Measurements from ENCODE around the gene MOXD1.

The MOXD1 gene

DNA sequence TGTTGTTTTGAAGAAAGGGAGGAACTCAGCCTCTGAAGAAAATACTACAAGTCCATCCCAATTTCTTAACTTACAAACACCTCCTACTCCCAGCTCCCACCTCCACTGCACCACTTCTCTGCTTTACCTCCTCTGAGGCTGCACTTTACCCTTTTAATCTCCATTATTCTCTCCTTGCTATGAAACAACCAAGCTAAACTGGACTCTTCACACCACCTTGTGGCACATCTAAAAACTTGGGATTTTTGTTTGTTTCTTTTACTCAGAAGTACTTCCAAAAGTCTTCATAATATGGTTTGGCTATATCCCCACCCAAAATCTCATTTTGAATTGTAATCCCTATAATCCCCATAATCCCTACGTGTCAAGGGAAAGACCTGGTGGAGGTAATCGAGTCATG is 142.2 kb downstream of the MOXD1 start:
- H3K9me3 Mint-ChIP-seq = no peaks in the 10 kb centered on the region
- H3K27ac Mint-ChIP-seq = no peak overlapping the region
- no peaks in the 10 kb centered on the region for H3K36me3 Mint-ChIP-seq (ENCODE audit: low read depth)
- no peak overlapping the region for H3K4me3 Mint-ChIP-seq
- no peaks in the 10 kb centered on the region for H3K4me1 Mint-ChIP-seq (ENCODE audit: low read depth)
- peaks cover 21% of the 10 kb centered on the region for H3K27me3 Mint-ChIP-seq

DNA sequence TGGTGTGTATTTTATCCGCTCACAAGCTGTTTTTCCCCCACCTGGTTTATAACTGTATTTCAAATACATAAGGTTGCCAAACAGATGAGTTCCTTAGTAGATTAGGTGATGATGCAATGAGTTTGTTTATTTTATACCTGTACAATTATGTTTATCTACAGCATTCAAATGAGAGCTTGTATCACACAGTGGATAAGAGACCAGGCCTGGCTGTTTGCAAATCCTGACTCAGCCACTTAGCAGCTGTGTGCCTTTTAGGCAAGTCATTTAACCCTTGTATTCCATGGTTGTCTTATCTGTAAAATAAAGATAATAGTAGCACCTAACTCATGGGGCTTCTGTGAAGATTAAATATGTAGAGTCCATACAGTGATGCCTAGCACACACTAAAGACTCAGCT is 143.7 kb downstream of the MOXD1 start:
- Mint-ChIP-seq H3K9me3 (no peaks in the 10 kb centered on the region), H3K4me1 (ENCODE audit: low read depth) (no peaks in the 10 kb centered on the region), H3K4me3 (no peak overlapping the region), H3K27me3 (peaks cover 21% of the 10 kb centered on the region), H3K36me3 (ENCODE audit: low read depth) (no peaks in the 10 kb centered on the region), H3K27ac (no peak overlapping the region)

DNA sequence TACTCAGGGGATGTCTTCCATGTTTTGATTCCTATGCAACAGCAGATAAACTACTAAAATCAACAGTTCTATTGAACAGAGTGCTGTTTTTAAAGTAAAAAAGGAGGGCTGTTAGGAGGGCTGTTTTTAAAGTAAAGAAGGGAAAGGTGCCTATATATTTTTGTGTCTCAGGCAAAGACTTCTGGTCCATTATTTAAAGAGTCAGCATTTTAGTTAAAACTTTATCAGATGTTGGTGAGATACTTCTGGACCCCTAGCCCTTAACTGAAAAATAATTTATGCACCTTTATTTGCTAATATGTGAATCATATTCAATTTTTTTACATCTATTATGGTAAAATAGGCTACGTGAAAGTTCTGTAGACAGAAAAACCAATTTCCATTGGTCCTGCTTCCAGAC is 144.8 kb downstream of the MOXD1 start:
- Mint-ChIP-seq H3K4me1 (ENCODE audit: low read depth) (no peaks in the 10 kb centered on the region), H3K27ac (no peak overlapping the region), H3K9me3 (no peaks in the 10 kb centered on the region), H3K27me3 (peaks cover 21% of the 10 kb centered on the region), H3K4me3 (no peak overlapping the region), H3K36me3 (ENCODE audit: low read depth) (no peaks in the 10 kb centered on the region)

DNA sequence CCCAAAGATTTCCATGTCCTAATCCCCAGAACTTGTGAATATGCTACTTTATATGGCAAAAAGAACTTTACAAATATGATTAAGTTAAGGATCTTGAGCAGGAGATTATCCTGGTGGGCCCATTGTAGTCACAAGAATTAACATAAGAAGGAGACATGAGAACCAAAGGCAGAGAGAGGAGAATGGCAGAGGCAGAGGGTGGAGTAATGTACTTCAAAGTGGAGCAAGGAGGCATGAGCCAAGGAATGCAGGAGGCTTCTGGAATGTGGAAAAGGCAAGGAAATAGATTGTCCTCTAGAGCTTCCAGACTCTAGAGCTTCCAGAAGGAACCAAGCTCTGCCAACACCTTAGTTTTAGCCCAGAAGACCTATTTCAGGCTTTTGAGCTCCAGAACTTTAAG is 147.4 kb downstream of the MOXD1 start:
- peaks cover 12% of the 10 kb centered on the region for H3K27me3 Mint-ChIP-seq
- H3K36me3 Mint-ChIP-seq (ENCODE audit: low read depth) = no peaks in the 10 kb centered on the region
- no peaks in the 10 kb centered on the region for H3K4me1 Mint-ChIP-seq (ENCODE audit: low read depth)
- H3K9me3 Mint-ChIP-seq = no peaks in the 10 kb centered on the region
- no peak overlapping the region for H3K4me3 Mint-ChIP-seq
- H3K27ac Mint-ChIP-seq = no peak overlapping the region

DNA sequence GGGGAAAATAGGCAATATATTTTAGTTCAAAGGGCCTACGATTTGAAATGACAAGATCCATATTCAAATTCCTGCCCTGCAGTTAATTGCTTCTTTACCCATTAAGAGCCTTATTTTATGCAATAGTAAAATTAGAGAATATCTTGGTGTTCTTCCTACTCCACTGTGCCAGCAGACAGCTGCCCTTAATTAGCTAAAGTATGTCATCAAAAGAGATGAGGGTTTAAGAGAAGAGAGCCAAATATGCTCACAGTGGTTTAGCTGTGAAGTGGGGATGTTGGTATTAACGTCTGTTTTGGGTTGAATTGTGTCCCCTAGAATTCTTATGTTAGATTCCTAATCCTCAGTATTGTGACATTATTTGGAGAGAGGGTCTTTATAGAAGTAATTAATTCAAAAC is 148.1 kb downstream of the MOXD1 start:
- Mint-ChIP-seq H3K27ac (no peak overlapping the region), H3K36me3 (ENCODE audit: low read depth) (no peaks in the 10 kb centered on the region), H3K4me3 (no peak overlapping the region), H3K27me3 (peaks cover 12% of the 10 kb centered on the region), H3K9me3 (no peaks in the 10 kb centered on the region), H3K4me1 (ENCODE audit: low read depth) (no peaks in the 10 kb centered on the region)

DNA sequence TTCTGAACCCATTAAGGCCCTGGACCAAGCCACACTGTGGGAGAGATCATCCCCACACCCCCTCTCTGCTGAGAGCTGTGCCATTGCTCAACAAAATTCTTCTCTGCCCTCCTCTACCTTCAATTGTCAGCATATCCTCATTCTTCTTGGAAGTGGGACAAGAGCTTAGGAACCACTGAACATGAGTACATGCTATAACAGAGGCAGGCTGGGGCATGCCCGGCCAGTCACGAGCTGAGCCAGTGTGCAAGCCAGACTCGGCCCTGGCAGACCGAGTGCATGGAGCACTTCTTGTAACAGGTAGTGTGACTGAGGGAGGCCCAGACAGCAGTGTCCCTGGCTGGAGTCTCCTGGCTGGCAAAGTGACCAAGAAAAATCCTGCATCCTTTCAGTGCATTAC is 149.2 kb downstream of the MOXD1 start:
- H3K36me3 Mint-ChIP-seq (ENCODE audit: low read depth) = no peaks in the 10 kb centered on the region

DNA sequence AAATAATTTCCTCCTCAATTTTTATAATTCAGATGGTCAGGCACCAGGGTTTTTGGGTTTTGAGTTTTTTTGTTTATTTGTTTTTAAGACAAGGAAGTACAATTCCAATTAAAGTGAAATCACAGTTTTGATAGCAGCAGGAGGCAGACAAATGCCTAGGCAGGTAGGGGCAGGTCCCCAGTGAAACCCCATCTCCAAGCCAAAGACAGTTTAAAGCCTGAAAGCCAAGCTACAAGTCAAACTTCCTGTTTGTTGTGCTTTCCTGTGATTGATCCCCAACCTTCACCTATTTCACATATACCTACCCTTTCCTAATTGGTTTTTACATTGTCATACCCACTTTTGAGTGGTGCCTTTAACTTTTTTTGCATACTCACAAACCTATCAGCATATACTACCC is 149.6 kb downstream of the MOXD1 start:
- Mint-ChIP-seq H3K27ac (no peak overlapping the region), H3K27me3 (peaks cover 15% of the 10 kb centered on the region), H3K4me3 (no peak overlapping the region), H3K4me1 (ENCODE audit: low read depth) (no peaks in the 10 kb centered on the region), H3K9me3 (no peaks in the 10 kb centered on the region), H3K36me3 (ENCODE audit: low read depth) (no peaks in the 10 kb centered on the region)

More for the DNA sequence above, 149.2 kb downstream of the MOXD1 start:
- Mint-ChIP-seq H3K4me1 (ENCODE audit: low read depth) (no peaks in the 10 kb centered on the region), H3K9me3 (no peaks in the 10 kb centered on the region), H3K27me3 (peaks cover 18% of the 10 kb centered on the region), H3K4me3 (no peak overlapping the region), H3K27ac (no peak overlapping the region)

DNA sequence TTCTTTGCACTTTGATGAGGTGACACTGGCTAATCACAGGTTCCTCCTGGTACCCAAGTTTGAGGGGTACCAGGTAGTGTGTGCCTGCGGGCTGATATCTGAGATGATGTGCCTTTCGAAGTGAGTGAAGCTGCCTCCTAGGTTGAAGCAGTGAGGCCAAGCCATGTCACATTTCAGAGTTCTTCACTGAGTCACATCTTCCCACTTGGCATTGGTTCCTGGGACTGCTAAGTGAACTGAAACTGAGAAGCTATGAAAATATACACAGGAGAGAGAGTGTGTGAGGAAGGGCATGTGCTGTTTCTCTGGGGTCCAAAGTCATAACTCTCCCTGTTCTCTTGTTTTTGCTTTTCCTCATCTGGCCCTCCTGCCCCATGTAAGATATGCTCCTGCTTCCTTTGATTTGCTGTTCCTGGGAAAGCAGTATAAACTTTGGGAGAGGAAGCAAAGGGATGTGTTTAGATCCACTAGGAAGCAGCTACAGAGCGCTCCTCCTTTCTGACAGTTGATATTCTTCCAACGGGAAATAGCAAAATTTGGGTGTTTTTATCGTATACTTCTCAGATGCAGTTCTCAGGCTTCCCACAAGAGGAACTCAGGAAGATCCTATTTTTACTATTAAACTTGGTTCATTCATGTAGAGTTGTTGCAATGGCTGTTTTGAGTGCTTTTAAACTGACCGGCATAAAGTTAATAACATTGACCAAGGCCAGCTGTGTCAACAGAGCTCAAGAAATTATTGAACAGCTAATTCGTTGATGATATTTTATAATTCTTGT is 153.7 kb downstream of the MOXD1 start:
- no peak overlapping the region for H3K27ac Mint-ChIP-seq
- no peaks in the 10 kb centered on the region for H3K9me3 Mint-ChIP-seq
- no peak overlapping the region for H3K4me3 Mint-ChIP-seq
- H3K27me3 Mint-ChIP-seq = peaks cover 15% of the 10 kb centered on the region
- no peaks in the 10 kb centered on the region for H3K4me1 Mint-ChIP-seq (ENCODE audit: low read depth)
- no peaks in the 10 kb centered on the region for H3K36me3 Mint-ChIP-seq (ENCODE audit: low read depth)

DNA sequence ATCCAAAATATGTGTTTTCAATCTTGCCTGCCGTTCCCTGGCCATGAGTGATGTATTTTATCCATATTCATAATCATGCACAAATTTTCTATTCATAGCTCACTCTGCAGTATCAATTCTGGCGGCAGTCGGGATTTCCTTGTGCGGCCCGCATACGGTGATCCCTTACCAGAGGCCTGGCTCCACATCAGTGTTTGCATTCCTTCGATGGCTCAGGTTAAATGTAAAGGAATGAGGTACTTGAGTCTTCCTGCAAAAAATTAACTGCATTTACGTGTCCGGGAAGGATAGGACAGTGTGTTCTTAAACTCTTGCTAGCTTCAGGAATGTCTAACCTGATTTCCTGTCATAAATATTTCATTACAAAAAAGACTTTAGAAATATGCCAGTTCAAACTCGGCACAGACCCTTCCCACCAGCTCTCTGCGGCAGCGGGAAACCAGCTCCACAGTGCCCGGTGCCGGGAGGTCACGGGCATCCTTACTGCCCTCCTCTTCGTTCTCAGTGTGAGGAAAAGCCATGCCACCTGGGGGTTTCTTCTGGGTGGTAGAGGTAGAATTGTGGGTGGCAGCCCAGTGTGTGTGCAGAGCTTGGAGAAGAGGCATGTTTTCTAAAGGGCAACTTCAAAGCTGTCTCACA is 154.5 kb downstream of the MOXD1 start:
- H3K4me3 Mint-ChIP-seq = no peak overlapping the region
- H3K9me3 Mint-ChIP-seq = no peaks in the 10 kb centered on the region
- no peaks in the 10 kb centered on the region for H3K4me1 Mint-ChIP-seq (ENCODE audit: low read depth)
- no peaks in the 10 kb centered on the region for H3K36me3 Mint-ChIP-seq (ENCODE audit: low read depth)
- peaks cover 15% of the 10 kb centered on the region for H3K27me3 Mint-ChIP-seq
- no peak overlapping the region for H3K27ac Mint-ChIP-seq

DNA sequence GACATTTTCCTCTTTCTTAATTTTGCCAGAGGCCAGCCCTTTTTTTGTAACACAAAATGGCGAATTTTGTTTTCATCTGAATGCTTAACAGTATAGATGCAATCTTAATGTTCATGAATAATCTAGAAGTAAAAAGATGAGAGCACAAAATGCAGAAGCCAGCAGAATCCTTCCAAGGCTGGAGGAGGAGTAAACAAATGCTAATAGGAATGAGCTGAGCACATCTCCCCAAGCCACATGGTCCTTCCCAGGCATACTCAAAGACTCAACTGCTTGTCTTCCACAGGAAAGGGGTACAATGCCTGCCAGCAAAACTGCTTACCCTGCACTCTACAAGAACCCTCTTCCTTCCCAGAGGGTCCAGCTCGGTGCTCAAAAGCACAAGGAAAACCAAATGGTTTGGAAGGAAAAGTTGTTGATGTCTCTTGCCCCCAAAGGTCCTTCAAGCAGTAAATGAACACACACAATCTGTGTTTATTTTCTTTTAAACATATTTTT is 155.1 kb downstream of the MOXD1 start:
- H3K27me3 Mint-ChIP-seq = peaks cover 13% of the 10 kb centered on the region

More for the DNA sequence above, 155.1 kb downstream of the MOXD1 start:
- H3K27ac Mint-ChIP-seq = no peak overlapping the region
- no peaks in the 10 kb centered on the region for H3K36me3 Mint-ChIP-seq (ENCODE audit: low read depth)
- H3K4me3 Mint-ChIP-seq = no peak overlapping the region
- H3K9me3 Mint-ChIP-seq = no peaks in the 10 kb centered on the region
- no peaks in the 10 kb centered on the region for H3K4me1 Mint-ChIP-seq (ENCODE audit: low read depth)

All from stimulated activated naive CD8-positive, alpha-beta T cell treated with anti-CD3 and anti-CD28 coated beads, Interleukin-15, Interleukin-2, amounts not matched to agents 100 ng/mL and 50 ng/mL, for 24 hours (primary cell).